ENCODE results near the gene HOXC13.

Gene HOXC13

GRCh38 chr12:53972152-53972702, 33.6 kb downstream of the HOXC13 start:
- Histone ChIP-seq H3K9me3 (ENCODE audit: low read length) (peaks cover 4% of the 10 kb centered on the region), H2AFZ (ENCODE audit: low read depth, low read length) (no peak overlapping the region), H3K36me3 (ENCODE audit: insufficient read depth, low read length) (no peaks in the 10 kb centered on the region), H3K4me3 (ENCODE audit: low read length) (no peak overlapping the region), H3K27me3 (ENCODE audit: insufficient read depth, low read length) (peaks cover 98% of the 10 kb centered on the region), H3K4me1 (ENCODE audit: insufficient read depth, low read length) (no peaks in the 10 kb centered on the region)

GRCh38 chr12:53972722-53973235, 34.1 kb downstream of the HOXC13 start, which contains the start of gene HOXC11:
Gene HOXC11 (plus strand): TSS chr12:53973126. CDS start chr12:53973242, 116 bp downstream.
- Histone ChIP-seq H3K9me3 (ENCODE audit: low read length) (peaks cover 4% of the 10 kb centered on the region), H3K4me3 (ENCODE audit: low read length) (no peak within 1 kb of the TSS), H3K36me3 (ENCODE audit: insufficient read depth, low read length) (no peaks in the 10 kb centered on the region), H2AFZ (ENCODE audit: low read depth, low read length) (no peak within 1 kb of the TSS), H3K4me1 (ENCODE audit: insufficient read depth, low read length) (no peaks in the 10 kb centered on the region), H3K27me3 (ENCODE audit: insufficient read depth, low read length) (peaks cover 98% of the 10 kb centered on the region)

GRCh38 chr12:53973236-53974042, 34.8 kb downstream of the HOXC13 start:
- Histone ChIP-seq H3K4me3 (ENCODE audit: low read length) (no peak overlapping the region), H3K4me1 (ENCODE audit: insufficient read depth, low read length) (no peaks in the 10 kb centered on the region), H3K9me3 (ENCODE audit: low read length) (peaks cover 4% of the 10 kb centered on the region), H2AFZ (ENCODE audit: low read depth, low read length) (no peak overlapping the region), H3K36me3 (ENCODE audit: insufficient read depth, low read length) (no peaks in the 10 kb centered on the region), H3K27me3 (ENCODE audit: insufficient read depth, low read length) (peaks cover 97% of the 10 kb centered on the region)

- Histone ChIP-seq H2AFZ (ENCODE audit: low read depth, low read length) (no peak within 1 kb of the TSS), H3K9me3 (ENCODE audit: low read length) (peaks cover 4% of the 10 kb centered on the region), H3K4me1 (ENCODE audit: insufficient read depth, low read length) (no peaks in the 10 kb centered on the region), H3K27me3 (ENCODE audit: insufficient read depth, low read length) (peaks cover 96% of the 10 kb centered on the region), H3K36me3 (ENCODE audit: insufficient read depth, low read length) (no peaks in the 10 kb centered on the region), H3K4me3 (ENCODE audit: low read length) (no peak within 1 kb of the TSS)
These were observed 35.7 kb downstream of the HOXC13 start, which contains the start of gene HOTAIR for GRCh38 chr12:53974084-53975063. Gene HOTAIR (minus strand): TSS chr12:53974954.

GRCh38 chr12:53975064-53975471, 36.4 kb downstream of the HOXC13 start:
- H3K36me3 ChIP-seq (ENCODE audit: insufficient read depth, low read length) = no peaks in the 10 kb centered on the region
- peaks cover 96% of the 10 kb centered on the region for H3K27me3 ChIP-seq (ENCODE audit: insufficient read depth, low read length)
- no peak overlapping the region for H2AFZ ChIP-seq (ENCODE audit: low read depth, low read length)
- peaks cover 4% of the 10 kb centered on the region for H3K9me3 ChIP-seq (ENCODE audit: low read length)
- no peaks in the 10 kb centered on the region for H3K4me1 ChIP-seq (ENCODE audit: insufficient read depth, low read length)
- H3K4me3 ChIP-seq (ENCODE audit: low read length) = no peak overlapping the region

GRCh38 chr12:53975479-53976152, 37.0 kb downstream of the HOXC13 start:
- Histone ChIP-seq H3K9me3 (ENCODE audit: low read length) (peaks cover 4% of the 10 kb centered on the region), H3K27me3 (ENCODE audit: insufficient read depth, low read length) (peaks cover 96% of the 10 kb centered on the region), H3K4me1 (ENCODE audit: insufficient read depth, low read length) (no peaks in the 10 kb centered on the region), H3K36me3 (ENCODE audit: insufficient read depth, low read length) (no peaks in the 10 kb centered on the region), H3K4me3 (ENCODE audit: low read length) (no peak overlapping the region), H2AFZ (ENCODE audit: low read depth, low read length) (no peak overlapping the region)

GRCh38 chr12:53976172-53976822, 37.7 kb downstream of the HOXC13 start:
- no peak overlapping the region for H3K4me3 ChIP-seq (ENCODE audit: low read length)

GRCh38 chr12:53976823-53977595, 38.4 kb downstream of the HOXC13 start:
- peaks cover 3% of the 10 kb centered on the region for H3K9me3 ChIP-seq (ENCODE audit: low read length)
- peaks cover 96% of the 10 kb centered on the region for H3K27me3 ChIP-seq (ENCODE audit: insufficient read depth, low read length)
- no peak overlapping the region for H2AFZ ChIP-seq (ENCODE audit: low read depth, low read length)
- H3K4me1 ChIP-seq (ENCODE audit: insufficient read depth, low read length) = no peaks in the 10 kb centered on the region
- no peak overlapping the region for H3K4me3 ChIP-seq (ENCODE audit: low read length)
- H3K36me3 ChIP-seq (ENCODE audit: insufficient read depth, low read length) = no peaks in the 10 kb centered on the region

More at GRCh38 chr12:53976172-53976822, 37.7 kb downstream of the HOXC13 start:
- Histone ChIP-seq H3K4me1 (ENCODE audit: insufficient read depth, low read length) (no peaks in the 10 kb centered on the region), H3K9me3 (ENCODE audit: low read length) (peaks cover 3% of the 10 kb centered on the region), H2AFZ (ENCODE audit: low read depth, low read length) (no peak overlapping the region), H3K27me3 (ENCODE audit: insufficient read depth, low read length) (peaks cover 96% of the 10 kb centered on the region), H3K36me3 (ENCODE audit: insufficient read depth, low read length) (no peaks in the 10 kb centered on the region)

- H3K9me3 ChIP-seq (ENCODE audit: low read length) = peaks cover 3% of the 10 kb centered on the region
- H3K27me3 ChIP-seq (ENCODE audit: insufficient read depth, low read length) = peaks cover 96% of the 10 kb centered on the region
- no peaks in the 10 kb centered on the region for H3K36me3 ChIP-seq (ENCODE audit: insufficient read depth, low read length)
These were observed 39.2 kb downstream of the HOXC13 start for GRCh38 chr12:53977596-53978445.

GRCh38 chr12:53978477-53979356, 40.1 kb downstream of the HOXC13 start:
- peaks cover 3% of the 10 kb centered on the region for H3K9me3 ChIP-seq (ENCODE audit: low read length)
- H3K4me3 ChIP-seq (ENCODE audit: low read length) = no peak overlapping the region
- H3K36me3 ChIP-seq (ENCODE audit: insufficient read depth, low read length) = no peaks in the 10 kb centered on the region
- H3K4me1 ChIP-seq (ENCODE audit: insufficient read depth, low read length) = no peaks in the 10 kb centered on the region
- peaks cover 96% of the 10 kb centered on the region for H3K27me3 ChIP-seq (ENCODE audit: insufficient read depth, low read length)
- H2AFZ ChIP-seq (ENCODE audit: low read depth, low read length) = no peak overlapping the region

More at GRCh38 chr12:53977596-53978445, 39.2 kb downstream of the HOXC13 start:
- H2AFZ ChIP-seq (ENCODE audit: low read depth, low read length) = no peak overlapping the region
- H3K4me1 ChIP-seq (ENCODE audit: insufficient read depth, low read length) = no peaks in the 10 kb centered on the region
- H3K4me3 ChIP-seq (ENCODE audit: low read length) = no peak overlapping the region
